Urothelium cell line (cell line): ENCODE data around the gene FJX1.
A peak's percentile ranks its signal among the peaks of the same experiment; 100 is the strongest.
"Not testable (repeated sequence)": the region's sequence is repeated elsewhere in the genome, so short reads cannot be mapped to it uniquely, and the experiment has no call there.

Experiments
- DNase-seq: peaks from one replicate; pipeline ENCODE4 v3.0.0; 2011; ENCODE audit warnings: low spot score, mixed read lengths
- FAIRE-seq: peaks from 2 replicates; lab custom pipeline; 2011; peaks lifted over from hg19 to GRCh38; lab: Jason Lieb, UNC

The FJX1 gene

DNA sequence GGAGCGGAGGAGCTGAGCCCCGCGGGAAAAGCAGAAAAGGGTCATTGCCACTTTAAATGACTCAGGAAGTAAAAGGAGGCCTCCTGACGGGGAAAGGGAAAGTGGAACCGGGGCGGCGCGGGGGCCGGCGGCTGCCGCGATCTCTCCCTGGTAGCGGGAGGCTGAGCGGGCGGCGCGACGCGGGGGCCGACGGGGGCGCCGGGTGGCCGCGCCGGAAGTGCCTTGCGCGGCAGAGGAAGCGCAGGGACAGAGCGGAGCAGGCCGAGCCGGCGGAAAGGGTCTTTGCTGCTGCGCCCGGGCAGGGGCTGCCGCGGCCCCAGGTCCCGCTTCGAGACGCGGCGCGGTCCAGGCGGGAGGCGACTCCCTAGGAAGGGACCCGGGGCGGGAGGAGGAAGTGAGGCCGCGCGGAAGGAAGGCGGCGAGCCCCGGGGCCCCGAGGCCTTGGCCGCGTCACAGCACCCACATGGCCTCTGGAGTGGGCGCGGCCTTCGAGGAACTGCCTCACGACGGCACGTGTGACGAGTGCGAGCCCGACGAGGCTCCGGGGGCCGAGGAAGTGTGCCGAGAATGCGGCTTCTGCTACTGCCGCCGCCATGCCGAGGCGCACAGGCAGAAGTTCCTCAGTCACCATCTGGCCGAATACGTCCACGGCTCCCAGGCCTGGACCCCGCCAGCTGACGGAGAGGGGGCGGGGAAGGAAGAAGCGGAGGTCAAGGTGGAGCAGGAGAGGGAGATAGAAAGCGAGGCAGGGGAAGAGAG is 44.6 kb downstream of the FJX1 start, which contains the start of gene TRIM44:
Gene TRIM44, plus strand, starts transcription at position 127 of the 759 bp plus-strand sequence. Its CDS starts 337 bp downstream, at position 464.
- FAIRE-seq (no peak), DNase-seq (peak; percentile 86)

DNA sequence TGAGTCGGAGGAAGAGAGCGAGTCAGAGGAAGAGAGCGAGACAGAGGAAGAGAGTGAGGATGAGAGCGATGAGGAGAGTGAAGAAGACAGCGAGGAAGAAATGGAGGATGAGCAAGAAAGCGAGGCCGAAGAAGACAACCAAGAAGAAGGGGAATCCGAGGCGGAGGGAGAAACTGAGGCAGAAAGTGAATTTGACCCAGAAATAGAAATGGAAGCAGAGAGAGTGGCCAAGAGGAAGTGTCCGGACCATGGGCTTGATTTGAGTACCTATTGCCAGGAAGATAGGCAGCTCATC is 45.1 kb downstream of the FJX1 start:
- FAIRE-seq (no peak), DNase-seq (no peak)

DNA sequence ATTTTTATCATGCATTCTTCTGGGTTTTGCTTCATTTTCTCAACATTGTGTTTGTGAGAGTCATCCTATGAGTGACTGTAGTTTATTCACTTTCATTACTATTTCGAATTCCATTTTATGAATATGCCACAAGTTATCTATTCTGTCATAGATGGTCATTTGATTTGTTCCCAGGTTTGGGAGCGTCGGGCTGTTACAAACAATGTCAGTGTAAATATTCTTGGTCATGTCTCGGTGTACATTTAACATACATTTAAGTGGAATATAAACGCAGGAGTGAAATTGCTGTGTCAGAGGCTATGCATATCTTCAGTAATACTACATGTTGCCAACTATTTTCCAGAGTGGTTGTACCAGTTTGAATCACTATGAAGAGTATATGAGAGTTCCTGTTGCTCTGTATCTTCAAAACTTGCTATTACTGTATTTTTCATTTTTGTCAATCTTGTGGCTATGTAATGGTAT is 46.7 kb downstream of the FJX1 start:
- no peak for DNase-seq
- no peak for FAIRE-seq

DNA sequence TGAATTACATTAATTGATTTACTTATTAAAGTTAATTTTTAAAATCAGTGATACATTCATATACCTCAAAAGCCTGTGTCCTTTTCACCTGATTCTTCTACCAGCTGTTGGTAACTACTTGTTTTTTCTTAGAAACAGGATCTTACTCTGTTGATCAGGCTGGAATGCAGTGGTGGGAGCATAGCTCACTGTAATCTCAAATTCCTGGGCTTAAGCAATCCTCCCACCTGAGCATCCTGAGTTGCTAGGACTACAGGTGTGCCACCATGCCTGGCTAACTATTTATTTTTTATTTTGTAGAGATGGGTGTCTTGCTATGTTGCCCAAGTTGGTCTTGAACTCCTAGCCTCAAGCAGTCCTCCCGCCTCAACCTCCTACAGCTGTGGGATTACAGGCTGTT is 49.0 kb downstream of the FJX1 start:
- FAIRE-seq (no peak), DNase-seq (no peak)

DNA sequence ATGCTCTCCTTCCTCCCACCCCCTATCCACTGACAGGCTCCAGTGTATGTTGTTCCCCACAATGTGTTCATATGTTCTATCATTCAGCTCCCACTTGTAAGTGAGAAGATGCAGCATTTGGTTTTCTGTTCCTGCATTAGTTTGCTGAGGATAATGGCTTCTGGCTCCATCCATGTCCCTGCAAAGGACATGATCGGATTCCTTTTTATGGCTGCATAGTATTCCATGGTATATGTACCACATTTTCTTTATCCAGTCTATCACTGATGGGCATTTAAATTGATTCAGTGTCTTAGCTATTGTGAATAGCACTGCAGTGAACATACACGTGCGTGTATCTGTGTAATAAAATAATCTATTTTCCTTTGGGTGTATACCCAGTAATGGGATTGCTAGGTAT is 50.1 kb downstream of the FJX1 start:
- FAIRE-seq, DNase-seq: not testable (repeated sequence)
